ENCODE data around the gene AKAP13.

Gene AKAP13

DNA sequence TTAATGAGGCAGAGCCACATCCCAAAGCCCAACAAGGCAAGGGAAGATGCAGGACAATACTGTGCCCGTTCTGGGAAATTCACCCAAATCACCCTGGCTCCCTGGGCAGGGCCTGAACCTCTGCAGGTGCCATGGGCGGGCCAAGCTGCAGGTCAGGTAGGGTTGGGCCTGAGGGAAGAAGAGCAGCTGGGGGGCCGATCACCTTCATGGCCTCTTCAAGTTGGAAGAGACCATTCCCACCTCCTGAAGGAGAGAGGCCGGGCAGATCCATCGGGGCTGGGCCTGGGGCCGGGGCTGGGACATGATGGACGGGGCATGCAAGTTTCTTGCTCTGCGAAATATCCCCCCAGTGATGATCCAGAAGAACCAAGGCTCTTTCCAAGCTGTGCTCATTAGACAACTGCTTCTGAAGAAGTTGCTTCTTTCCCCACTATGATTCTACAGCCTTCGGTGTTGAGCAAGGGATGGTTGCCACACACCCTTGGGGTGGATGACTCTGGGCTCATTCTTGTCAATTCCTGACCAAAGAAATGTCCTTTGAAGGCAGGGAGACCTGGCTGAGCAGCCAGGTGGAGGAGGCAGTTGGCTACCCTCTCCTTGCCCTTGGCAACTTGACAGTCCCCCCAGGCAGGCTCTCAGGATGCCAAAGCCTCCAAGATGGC, 376.1 kb downstream of the AKAP13 start:
- TF ChIP-seq, protein P1, sequence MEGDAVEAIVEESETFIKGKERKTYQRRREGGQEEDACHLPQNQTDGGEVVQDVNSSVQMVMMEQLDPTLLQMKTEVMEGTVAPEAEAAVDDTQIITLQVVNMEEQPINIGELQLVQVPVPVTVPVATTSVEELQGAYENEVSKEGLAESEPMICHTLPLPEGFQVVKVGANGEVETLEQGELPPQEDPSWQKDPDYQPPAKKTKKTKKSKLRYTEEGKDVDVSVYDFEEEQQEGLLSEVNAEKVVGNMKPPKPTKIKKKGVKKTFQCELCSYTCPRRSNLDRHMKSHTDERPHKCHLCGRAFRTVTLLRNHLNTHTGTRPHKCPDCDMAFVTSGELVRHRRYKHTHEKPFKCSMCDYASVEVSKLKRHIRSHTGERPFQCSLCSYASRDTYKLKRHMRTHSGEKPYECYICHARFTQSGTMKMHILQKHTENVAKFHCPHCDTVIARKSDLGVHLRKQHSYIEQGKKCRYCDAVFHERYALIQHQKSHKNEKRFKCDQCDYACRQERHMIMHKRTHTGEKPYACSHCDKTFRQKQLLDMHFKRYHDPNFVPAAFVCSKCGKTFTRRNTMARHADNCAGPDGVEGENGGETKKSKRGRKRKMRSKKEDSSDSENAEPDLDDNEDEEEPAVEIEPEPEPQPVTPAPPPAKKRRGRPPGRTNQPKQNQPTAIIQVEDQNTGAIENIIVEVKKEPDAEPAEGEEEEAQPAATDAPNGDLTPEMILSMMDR (IDR thresholded peaks at IDR 0.05) = no peak
- no peak for TF ChIP-seq ZFX (IDR thresholded peaks at IDR 0.05; ENCODE audit: borderline replicate concordance)
- no peak overlapping the region for H3K27ac ChIP-seq

DNA sequence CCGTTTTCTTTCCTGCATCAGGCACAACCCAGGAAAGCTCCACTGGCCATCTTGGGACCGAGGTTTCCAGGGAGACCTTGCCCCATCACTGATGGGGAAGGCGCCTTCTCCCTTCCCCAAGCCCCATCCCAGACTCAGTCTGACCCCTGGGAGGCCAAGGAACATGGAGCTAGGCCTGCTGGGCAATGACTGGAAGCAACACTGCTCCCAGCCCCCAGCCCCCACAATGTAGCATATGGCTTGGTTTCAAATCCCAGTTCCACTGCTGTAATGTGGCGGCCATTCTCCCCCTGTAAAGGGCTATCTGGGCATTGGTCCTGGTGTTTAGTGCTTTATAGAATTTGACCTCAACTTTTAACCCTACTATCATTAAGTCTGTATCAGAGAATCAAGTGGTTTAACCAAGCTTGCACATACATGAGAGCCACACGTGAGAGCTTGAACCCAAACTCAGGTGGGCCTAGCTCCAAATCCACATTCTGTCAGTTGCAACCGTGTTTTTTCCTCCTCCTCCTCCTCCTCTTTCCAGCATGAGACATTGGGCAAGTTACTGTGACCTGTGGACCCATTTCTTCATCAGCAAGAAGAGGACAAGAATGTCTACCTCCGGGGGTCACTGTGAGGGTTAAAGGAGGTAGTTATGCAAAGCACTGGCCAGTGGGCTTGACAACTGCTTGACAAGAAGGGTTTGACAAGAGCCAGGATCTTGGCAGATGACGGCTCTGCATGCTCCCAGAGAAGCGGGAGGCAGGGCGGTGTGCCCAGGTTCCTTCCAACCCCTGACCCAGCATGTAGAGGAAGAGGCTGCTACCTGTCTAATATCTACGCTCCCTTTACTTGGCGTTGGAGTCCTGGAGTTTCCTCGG, 376.9 kb downstream of the AKAP13 start:
- H3K27ac ChIP-seq = no peak overlapping the region
- TF ChIP-seq, protein P1 (IDR thresholded peaks at IDR 0.05) = no peak
- TF ChIP-seq ZFX (IDR thresholded peaks at IDR 0.05; ENCODE audit: borderline replicate concordance) = no peak

DNA sequence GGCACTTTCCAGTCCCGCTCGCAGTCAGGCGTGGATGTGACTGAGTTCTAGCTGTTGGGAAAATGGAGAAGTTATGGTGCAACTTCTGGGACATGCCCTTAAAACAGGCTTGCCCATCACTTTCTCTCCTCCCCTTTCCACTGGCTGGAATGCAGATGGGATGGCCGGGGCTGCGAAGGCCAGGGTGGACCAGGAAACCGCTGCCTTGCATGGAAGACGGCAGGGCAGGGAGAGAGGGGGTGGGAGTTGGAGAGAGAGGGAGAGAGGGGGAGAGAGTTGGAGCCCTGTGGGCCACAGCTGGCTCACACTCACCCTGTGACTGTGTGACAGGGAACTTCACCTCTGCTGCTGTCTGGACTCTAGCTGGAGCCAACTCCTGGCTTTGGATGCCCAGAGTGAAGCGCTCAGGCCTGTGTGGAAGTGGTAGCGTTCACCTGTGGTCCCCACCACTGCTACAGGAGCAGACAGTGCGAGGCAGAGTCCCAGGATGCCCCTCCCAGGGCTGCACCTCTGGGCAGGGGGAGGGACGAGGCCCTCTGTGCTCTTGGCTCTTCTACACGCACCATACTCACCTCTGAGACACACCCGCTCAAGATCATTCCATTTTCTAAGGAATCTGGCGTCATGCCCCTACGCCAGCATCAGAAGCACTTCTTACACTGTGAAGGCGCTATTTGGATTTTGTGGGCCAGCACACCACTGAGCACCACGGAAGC, 377.7 kb downstream of the AKAP13 start:
- no peak overlapping the region for H3K27ac ChIP-seq
- TF ChIP-seq, protein P1 (IDR thresholded peaks at IDR 0.05) = no peak
- no peak for TF ChIP-seq ZFX (IDR thresholded peaks at IDR 0.05; ENCODE audit: borderline replicate concordance)

DNA sequence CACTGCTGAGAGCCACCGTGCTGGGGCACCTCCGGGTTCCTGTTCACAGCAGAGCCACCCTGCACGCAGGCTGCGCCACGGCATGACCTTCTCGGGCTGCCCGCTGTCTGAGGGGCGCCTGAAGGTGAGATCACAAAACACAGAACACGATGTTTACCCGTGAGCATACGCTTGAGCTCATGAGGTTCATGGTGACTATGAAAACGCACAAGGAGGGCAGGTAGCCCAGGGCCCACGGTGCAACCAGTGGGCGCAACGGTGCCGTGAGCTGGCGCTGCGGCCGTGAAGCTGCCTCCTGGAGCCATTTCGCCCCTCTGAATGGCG, 378.2 kb downstream of the AKAP13 start:
- no peak overlapping the region for H3K27ac ChIP-seq
- TF ChIP-seq, protein P1 (IDR thresholded peaks at IDR 0.05) = no peak
- TF ChIP-seq ZFX (IDR thresholded peaks at IDR 0.05; ENCODE audit: borderline replicate concordance) = no peak

DNA sequence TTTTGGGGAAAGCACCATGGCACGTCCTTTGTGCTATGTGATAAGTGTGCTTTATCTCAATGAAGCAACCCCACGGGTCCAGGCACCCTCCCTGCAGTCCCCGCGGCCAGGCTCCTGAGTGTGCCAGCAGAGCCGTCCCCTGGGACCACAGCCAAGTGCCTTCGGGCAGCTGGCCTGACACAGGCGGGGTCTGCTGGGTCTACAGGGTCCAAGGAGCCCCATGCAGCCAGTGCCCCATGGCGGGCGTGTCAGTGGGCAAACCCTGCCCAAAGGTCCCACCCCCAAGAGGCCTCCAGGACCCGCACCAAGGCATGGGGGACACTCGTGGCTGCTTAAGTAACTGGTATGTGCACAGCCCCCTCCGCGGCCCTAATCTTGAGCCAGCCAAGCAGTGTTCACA, 379.0 kb downstream of the AKAP13 start:
- TF ChIP-seq ZFX (IDR thresholded peaks at IDR 0.05; ENCODE audit: borderline replicate concordance) = no peak
- TF ChIP-seq, protein P1 (IDR thresholded peaks at IDR 0.05) = no peak
- no peak overlapping the region for H3K27ac ChIP-seq

DNA sequence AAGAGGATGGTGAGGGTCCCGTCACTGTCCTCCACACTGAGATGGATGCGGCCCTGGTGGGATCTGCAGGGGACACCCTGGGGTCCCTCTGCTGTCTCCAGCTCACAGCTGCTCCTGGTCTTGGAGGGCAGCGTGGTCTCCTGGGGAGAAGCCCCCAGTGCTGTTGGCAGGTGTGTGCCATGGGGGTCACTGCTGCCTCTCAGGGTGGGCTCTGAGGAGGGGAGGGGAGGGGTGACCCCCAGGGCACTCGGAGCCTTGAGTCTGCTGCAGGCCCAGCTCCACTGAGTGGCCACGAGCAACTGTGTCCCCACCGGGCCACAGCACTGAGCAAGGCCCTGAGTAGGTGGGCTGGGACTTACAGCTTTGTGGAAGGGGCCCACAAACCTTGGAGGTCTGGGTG, 379.6 kb downstream of the AKAP13 start:
- no peak overlapping the region for H3K27ac ChIP-seq
- TF ChIP-seq, protein P1 (IDR thresholded peaks at IDR 0.05) = no peak
- no peak for TF ChIP-seq ZFX (IDR thresholded peaks at IDR 0.05; ENCODE audit: borderline replicate concordance)

Data from 22Rv1 (cell line).